ENCODE results near the gene GPR82.

DNA sequence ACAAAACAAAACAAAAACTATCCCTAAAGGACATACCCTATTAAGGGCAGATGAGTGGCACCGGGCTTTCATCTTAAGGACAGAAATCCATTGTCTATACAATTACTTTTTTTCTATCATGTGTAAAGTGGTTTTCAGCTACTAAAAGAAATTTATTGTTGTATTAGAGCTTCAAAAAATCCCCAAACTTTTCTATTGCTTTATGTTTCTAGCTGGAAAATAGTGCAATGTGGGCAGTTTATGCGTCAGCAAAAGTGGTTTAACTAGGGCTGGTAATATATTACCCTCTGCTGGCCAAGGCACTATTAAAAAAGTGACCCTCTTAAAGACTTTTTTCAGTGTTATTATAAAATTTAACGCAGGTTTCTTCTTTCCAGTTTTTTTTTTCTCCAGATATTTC is 15.5 kb upstream of the GPR82 start:
- TF ChIP-seq CEBPB (IDR thresholded peaks at IDR 0.05), result no peak
- TF ChIP-seq ESRRA (IDR thresholded peaks at IDR 0.05; ENCODE audit: borderline replicate concordance, low read length), result no peak
- TF ChIP-seq NR3C1 (IDR thresholded peaks at IDR 0.05), result no peak
- TF ChIP-seq, protein P1, sequence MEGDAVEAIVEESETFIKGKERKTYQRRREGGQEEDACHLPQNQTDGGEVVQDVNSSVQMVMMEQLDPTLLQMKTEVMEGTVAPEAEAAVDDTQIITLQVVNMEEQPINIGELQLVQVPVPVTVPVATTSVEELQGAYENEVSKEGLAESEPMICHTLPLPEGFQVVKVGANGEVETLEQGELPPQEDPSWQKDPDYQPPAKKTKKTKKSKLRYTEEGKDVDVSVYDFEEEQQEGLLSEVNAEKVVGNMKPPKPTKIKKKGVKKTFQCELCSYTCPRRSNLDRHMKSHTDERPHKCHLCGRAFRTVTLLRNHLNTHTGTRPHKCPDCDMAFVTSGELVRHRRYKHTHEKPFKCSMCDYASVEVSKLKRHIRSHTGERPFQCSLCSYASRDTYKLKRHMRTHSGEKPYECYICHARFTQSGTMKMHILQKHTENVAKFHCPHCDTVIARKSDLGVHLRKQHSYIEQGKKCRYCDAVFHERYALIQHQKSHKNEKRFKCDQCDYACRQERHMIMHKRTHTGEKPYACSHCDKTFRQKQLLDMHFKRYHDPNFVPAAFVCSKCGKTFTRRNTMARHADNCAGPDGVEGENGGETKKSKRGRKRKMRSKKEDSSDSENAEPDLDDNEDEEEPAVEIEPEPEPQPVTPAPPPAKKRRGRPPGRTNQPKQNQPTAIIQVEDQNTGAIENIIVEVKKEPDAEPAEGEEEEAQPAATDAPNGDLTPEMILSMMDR (IDR thresholded peaks at IDR 0.05), result no peak
- TF ChIP-seq JUNB (IDR thresholded peaks at IDR 0.05), result no peak
- no peak for TF ChIP-seq MYC (IDR thresholded peaks at IDR 0.05; ENCODE audit: borderline replicate concordance, low read length)
- TF ChIP-seq POLR2A (IDR thresholded peaks at IDR 0.05; ENCODE audit: low read length), result no peak

All from A549 (cell line).